EH (cell line): ENCODE measurements around the gene DIPK1B.

Experiments
- DNase-seq: peaks from one replicate; pipeline ENCODE4 v3.0.0-alpha.2; 2015; ENCODE audit warnings: low read depth

DIPK1B gene

GRCh38 chr9:136720251-136720897, 8.0 kb downstream of the DIPK1B start:
- DNase-seq = peak; percentile 49

GRCh38 chr9:136720898-136721338, 8.5 kb downstream of the DIPK1B start:
- no peak for DNase-seq

GRCh38 chr9:136721339-136722092, 9.1 kb downstream of the DIPK1B start:
- DNase-seq = peak; percentile 81

GRCh38 chr9:136722093-136722968, 10.0 kb downstream of the DIPK1B start:
- DNase-seq = no peak

GRCh38 chr9:136722969-136723356, 10.6 kb downstream of the DIPK1B start:
- peak; percentile 11 for DNase-seq

GRCh38 chr9:136723362-136723976, 11.1 kb downstream of the DIPK1B start:
- peak; percentile 9 for DNase-seq

GRCh38 chr9:136723989-136724388, 11.6 kb downstream of the DIPK1B start:
- no peak for DNase-seq

- no peak for DNase-seq
Observed at GRCh38 chr9:136724772-136725171, 12.4 kb downstream of the DIPK1B start.

GRCh38 chr9:136725612-136726011, 13.2 kb downstream of the DIPK1B start:
- peak; percentile 77 for DNase-seq

GRCh38 chr9:136726118-136726517, 13.7 kb downstream of the DIPK1B start:
- DNase-seq = peak; percentile 25

GRCh38 chr9:136726631-136727191, 14.3 kb downstream of the DIPK1B start:
- peak; percentile 59 for DNase-seq

GRCh38 chr9:136728080-136728547, 15.7 kb downstream of the DIPK1B start:
- peak; percentile 86 for DNase-seq

- peak; percentile 64 for DNase-seq
Observed at GRCh38 chr9:136728548-136729123, 16.3 kb downstream of the DIPK1B start.

GRCh38 chr9:136729144-136729543, 16.8 kb downstream of the DIPK1B start:
- peak; percentile 38 for DNase-seq

GRCh38 chr9:136729926-136730325, 17.6 kb downstream of the DIPK1B start:
- no peak for DNase-seq

- DNase-seq = no peak
Observed at GRCh38 chr9:136732444-136733178, 20.2 kb downstream of the DIPK1B start.

GRCh38 chr9:136733611-136734010, 21.2 kb downstream of the DIPK1B start:
- no peak for DNase-seq

GRCh38 chr9:136734837-136735496, 22.6 kb downstream of the DIPK1B start:
- no peak for DNase-seq

- DNase-seq = no peak
Observed at GRCh38 chr9:136735812-136736480, 23.6 kb downstream of the DIPK1B start.
